ENCODE results near the gene TNPO3.

Gene TNPO3
- 70.5 to 82.0 reads per million in 2 donors for total RNA-seq

DNA sequence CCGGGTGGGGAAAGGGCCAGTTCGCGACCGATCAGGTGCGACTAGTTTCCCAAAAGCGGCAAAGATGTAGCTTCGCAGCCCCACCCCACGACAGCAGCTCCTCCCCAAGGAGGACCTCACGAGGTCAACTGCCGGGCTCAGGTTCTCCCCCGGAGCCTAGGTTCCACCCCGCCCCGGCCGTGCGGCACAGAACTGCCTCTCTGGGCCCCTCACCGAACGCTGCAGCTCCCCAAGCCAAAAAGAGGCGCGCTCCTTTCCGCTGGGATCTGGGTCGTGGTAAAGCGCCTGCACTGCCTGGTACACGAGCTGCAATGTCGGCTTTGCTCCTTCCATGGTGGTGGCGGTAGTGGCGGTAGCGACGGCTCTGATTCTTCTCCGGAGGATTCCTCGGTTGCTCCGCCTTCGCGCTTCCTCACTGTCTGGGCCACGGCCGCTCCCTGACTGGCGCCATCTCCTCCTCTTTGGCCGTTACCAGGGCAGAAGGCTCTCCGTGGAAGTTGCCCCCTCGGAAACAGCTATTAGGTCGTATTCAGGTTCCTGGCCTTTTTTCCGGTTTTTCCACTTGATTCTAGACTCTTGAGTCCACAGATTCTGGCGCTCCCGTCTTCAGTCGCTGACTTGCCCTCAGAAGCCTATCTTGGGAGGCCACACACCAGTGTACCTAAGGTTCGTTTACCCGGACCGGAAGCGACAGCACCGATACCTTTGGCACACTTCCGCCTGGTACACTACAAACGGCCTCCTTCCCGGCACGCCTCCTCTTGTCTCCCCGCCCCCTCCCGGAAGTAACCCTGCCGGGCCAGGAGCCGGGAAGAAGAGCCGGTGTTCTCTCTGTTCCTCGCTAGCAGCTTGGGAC, at the start of gene TNPO3:
Gene TNPO3, minus strand, starts transcription at position 674 of the 856 bp plus-strand sequence. Its CDS starts 341 bp downstream, at position 333.
- peak; percentile 73 to 94 (median 84) for DNase-seq

DNA sequence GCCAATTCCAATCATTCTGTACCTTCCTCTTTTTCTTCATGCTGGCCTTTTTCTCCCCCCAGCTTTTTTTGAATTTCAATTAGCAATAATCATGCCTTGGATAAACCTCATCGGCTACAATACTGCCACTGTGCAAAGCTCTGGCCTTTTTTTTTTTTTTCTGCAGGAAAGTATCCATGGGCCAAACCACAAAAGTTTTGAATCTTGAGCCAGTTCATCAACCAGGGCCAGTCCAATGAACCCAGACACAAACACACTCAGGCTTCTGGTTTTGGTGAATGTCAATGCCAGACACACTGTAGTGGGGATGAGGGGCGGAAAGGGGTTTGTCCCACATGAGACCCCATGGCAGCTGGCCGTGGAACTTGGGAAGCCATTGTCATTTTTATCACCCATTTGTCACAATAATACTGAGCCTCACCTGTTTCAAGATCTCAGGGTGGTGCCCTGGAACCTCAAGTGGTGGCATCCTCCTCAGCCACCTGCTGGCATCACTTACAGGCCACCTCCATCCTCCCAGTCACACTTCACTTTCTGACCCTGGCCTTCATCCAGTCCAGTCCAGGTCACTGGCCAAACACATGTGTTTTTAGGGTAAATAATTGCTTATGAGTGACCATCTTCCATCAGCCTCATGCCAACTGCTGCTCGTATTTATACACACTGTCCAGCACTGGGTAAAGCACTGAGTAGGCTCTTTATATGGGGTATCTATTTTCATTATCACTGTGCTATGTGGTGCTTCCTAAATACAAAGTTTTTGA, 48.8 kb upstream of the TNPO3 start:
- no peak for DNase-seq

GRCh38 chr7:129101746-129102145, 46.8 kb upstream of the TNPO3 start:
- DNase-seq = no peak

DNA sequence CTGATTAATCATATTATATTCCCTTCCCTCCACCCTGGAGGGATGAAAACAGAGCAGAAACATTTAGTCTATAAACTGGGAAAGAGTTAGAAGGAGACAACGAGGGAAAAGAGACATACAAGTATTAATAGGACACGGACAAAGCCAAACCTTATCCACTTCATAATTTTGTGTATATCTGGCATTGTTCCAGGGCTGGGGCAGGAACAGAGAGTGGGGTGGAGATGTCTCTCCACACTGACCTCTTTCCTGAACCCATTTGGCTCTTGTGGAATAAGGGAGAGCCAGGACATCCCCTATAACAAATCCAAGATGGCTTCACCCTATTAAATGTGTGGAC, 45.9 kb upstream of the TNPO3 start:
- DNase-seq = no peak

DNA sequence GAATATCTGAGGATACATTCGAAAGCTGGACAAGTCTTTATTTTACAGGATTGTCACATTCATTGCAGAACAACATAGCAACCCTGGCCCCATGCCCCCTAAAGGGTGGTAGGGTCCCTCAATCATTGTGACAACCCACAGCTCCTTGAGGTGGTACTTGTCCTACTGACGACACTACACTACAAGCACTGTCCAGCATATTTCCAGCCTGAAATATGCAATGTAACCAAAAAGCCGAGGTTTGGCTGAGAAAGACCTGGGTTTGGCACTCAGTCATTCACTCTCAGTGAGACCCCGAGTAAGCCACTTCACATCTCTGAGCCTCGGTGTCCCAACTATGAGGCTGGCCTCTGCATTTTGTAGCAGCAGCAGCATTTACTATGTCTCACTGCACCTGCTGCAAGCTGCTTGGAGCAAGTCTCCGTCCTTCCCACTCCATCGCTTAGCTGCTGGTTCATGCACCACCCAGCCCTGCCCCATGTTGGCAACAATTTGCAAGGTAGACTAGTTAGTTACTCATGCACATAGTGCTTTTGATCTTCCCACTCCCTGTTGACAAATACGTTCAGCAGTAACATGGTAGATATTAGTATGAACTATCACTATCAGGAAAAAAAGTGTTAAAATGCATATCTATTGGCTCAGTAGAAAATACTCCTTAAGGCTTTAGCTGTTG, 43.6 kb upstream of the TNPO3 start:
- no peak for DNase-seq

- DNase-seq = peak in 1 of 5 experiments; percentile 86
These were observed 40.3 kb upstream of the TNPO3 start for GRCh38 chr7:129095258-129095657.

GRCh38 chr7:129094501-129094900, 39.6 kb upstream of the TNPO3 start:
- DNase-seq = no peak

DNA sequence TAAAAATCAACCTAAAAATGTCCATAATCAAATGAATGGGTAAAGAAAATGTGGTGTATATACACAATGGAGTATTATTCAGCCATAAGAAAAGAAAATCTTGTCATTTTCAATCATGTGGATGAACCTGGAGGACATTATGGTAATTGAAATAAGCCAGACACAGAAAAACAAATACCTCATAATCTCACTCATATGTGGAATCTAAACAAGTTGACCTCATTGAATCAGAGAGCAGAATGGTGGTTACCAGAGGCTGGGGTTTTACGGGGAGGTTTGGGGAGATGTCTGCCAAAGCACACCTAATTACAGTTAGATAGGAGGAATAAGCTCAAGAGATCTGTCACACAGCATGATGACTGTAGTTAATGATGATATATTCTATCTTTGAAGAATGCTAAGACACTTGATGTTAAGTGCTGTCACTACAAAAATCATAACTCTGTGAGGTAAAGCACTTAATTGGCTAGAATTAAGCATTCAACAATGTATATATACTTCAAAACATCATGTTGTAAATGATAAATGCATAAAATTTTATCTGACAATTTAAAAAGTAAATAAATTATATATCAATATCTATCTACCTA, 39.1 kb upstream of the TNPO3 start:
- DNase-seq = peak in 1 of 5 experiments; percentile 7

DNA sequence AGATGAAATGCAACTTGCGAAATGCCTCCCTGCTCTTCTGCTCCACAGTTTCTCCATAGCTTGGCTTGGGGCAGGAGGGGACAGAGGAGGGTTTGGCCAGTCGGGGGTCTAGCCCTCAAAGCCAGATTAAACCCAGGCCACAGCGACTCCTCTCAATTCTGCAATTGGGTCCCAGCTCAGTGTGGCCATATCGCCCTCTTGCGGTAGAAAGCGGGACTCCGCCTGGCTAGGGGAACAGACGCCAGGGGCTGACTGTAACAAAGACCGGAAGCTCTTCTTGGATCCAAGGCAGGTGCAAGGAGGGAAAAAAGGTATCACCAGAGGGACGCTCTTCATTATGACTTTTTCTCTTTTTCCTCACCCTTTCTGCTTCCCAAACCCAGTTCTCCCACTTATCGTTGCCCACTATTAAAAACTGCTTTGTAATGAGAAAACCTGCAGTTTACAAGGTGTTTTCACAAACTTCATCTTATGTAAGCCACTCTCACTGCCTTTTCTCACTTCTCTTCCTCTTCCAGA, 36.6 kb upstream of the TNPO3 start:
- DNase-seq = peak; percentile 56 to 85 (median 73)

- no peak for DNase-seq
These were observed 35.5 kb upstream of the TNPO3 start for GRCh38 chr7:129090300-129090907.

- DNase-seq = peak in 1 of 5 experiments; percentile 85
These were observed 34.8 kb upstream of the TNPO3 start for GRCh38 chr7:129089521-129090212.

- DNase-seq = no peak
These were observed 30.1 kb upstream of the TNPO3 start for GRCh38 chr7:129084801-129085551.

DNA sequence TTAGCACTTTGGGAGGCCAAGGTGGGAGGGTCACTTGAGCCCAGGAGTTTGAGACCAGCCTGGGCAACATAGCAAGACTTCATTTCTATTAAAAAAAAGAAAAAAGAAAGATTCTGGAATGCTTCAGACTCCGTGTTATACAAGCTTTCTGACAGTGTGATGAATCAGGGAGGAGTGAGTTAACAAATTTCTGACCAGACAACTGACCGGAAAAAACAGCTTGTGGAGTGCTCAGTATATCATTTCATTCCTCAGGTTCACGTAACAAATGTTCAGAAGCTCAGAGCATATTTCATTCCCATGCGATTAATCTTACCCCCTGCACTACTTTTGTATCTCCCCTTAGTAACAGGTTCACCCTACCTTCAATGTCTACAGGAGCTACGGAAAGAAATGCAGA, 28.6 kb upstream of the TNPO3 start:
- no peak for DNase-seq

DNA sequence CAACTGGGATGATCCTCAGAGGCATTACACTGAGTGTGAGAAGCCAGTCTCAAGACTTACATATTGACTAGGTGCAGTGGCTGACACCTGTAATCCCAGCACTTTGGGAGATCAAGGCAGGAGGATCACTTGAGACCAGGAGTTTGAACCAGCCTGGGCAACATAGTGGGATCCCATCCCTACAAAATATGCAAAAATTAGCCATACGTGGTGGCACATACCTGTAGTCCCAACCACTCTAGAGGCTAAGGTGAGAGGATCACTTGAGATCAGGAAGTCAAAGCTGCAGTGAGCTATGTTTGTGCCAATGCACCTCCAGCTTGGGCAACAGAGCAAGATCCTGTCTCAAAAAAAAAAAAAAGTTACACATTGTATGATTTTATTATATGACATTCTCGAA, 23.5 kb upstream of the TNPO3 start:
- no peak for DNase-seq

DNA sequence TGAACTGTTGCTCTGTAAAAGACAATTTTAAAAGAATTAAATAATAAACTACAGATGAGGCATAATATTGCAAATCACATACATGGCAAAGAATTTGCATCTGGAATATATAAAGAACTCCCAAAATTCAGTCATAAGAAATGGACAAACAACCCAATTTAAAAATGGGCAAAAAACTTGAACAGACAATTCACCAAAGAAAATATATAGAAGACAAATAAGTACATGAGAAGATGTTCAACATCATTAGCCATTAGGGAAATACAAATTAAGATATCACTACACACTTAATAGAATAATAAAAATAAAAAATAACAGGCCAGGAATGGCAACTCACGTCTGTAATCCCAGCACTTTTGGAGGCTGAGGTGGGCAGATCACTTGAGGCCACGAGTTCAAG, 22.0 kb upstream of the TNPO3 start:
- DNase-seq = no peak

DNA sequence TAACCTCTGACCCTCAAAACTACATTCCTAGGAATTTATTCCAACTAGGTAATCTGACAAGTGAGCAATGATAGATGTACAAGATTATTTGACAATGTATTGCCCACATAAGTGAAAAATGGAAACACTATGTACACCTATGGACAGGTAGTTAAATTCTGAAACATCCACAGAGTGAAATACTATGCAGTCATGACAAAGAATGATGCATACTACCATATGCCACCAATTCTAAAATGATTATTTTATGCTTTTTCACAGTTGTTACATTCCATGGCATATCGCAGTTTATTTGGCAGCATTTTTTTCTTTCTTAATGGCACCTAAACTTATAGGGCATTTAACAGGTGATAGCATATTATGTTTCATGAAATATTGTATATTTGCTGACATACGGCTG, 20.1 kb upstream of the TNPO3 start:
- no peak for DNase-seq

DNA sequence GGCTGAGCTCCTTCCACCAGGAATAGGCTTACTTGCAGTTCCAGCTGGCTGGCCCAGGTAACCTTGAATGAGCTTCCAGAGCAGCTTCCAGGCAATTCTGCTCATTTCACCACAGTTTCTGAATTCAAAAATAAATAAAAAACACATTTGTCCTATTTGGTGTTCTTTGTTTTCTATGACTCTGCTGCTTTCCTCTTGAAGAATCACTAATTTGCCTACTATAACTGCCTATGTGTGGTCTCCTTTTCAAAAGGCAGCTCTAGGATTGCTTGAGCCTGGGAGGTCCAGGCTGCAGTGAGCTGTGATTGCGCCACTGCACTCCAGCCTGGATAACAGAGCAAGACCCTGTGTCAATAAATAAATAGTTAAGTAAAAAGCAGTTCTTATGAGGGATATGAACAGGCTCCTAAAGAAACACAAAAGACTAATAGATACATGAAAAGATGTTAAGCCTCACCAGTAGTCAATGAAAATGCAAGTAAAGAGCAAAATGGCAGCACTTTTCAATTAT, 19.5 kb upstream of the TNPO3 start:
- no peak for DNase-seq

GRCh38 chr7:129073738-129074137, 18.8 kb upstream of the TNPO3 start:
- DNase-seq = no peak

- no peak for DNase-seq
These were observed 18.3 kb upstream of the TNPO3 start for GRCh38 chr7:129073204-129073603.

- DNase-seq = peak in 1 of 5 experiments; percentile 74
These were observed 17.6 kb upstream of the TNPO3 start for GRCh38 chr7:129072479-129073011.
